Stimulated activated CD8-positive, alpha-beta memory T cell treated with anti-CD3 and anti-CD28 coated beads, Interleukin-4, amount 100 ng/mL, for 1 hour (primary cell): ENCODE data around the gene ABHD13.

Source experiments
- DNase-seq, 2 donors: peaks; one replicate each; pipeline ENCODE4 v3.0.0-alpha.2; 2020; ENCODE audit warnings: low read depth in 2 of 2, low spot score in 1 of 2

The ABHD13 gene

DNA sequence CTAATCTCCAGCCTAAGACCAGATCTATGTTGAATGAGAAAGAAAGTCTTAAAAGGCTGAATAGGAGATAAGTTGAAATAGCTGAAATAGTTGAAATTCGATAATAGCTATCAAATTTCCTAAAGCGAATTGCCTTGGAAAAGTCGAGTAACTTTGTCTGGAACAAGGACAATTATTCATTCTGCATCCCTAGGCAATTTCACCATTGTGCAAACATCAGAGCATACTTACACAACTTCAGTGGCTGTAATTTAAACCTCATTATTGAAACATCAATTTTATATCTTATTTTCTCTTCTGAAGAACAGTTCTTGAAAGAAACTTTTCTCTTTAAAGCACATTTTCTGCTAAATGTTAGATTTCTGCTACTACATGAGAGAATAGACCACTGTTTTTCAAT lies 64.9 kb downstream of the ABHD13 start:
- DNase-seq = no peak
